HepG2 (cell line): ENCODE results near the gene COA3. TPM values are rescaled to one million over a fixed set of nuclear protein-coding genes. Genes with fewer than 3 reads are reported as not detected.
A peak's percentile ranks its signal among the peaks of the same experiment; 100 is the strongest.

Experiments used
- ARNT ChIP-seq: fragments of 450-650 bp; IDR thresholded peaks from 2 replicates; pipeline ENCODE4 v1.6.1; 2017
- ATM ChIP-seq: fragments of 450-650 bp; IDR thresholded peaks from 2 replicates; pipeline ENCODE4 v1.7.1; 2017; ENCODE audit warnings: mild to moderate bottlenecking, borderline replicate concordance
- CAMTA2 ChIP-seq: sonication (generic); formaldehyde crosslinking; IDR thresholded peaks from 2 replicates; pipeline ENCODE4 v1.4.0; 2020; ENCODE audit warnings: mild to moderate bottlenecking, missing genetic modification reagents, borderline replicate concordance
- HNRNPH1 ChIP-seq: fragments of 200-400 bp; formaldehyde crosslinking; optimal IDR thresholded peaks from 2 replicates; pipeline ENCODE3; 2017; ENCODE audit warnings: mild to moderate bottlenecking, low read depth, low read length
- MEIS1 ChIP-seq: sonication (generic); formaldehyde crosslinking; IDR thresholded peaks from 2 replicates; pipeline ENCODE4 v1.9.0; 2021; ENCODE audit warnings: mild to moderate bottlenecking, missing genetic modification reagents, moderate library complexity, borderline replicate concordance
- NR3C1 ChIP-seq: sonication (generic); formaldehyde crosslinking; IDR thresholded peaks from 2 replicates; pipeline ENCODE4 v1.4.0; 2020; ENCODE audit warnings: missing genetic modification reagents
- SAP130 ChIP-seq: IDR thresholded peaks from 2 replicates; pipeline ENCODE4 v1.6.1; 2016; ENCODE audit warnings: low read depth
- SKIL ChIP-seq: sonication (generic); formaldehyde crosslinking; IDR thresholded peaks from 2 replicates; pipeline ENCODE4 v1.8.0; 2022; ENCODE audit warnings: missing genetic modification reagents, mild to moderate bottlenecking, moderate library complexity, borderline replicate concordance
- TCF12 ChIP-seq, 2 experiments: fragments of 450-650 bp in 1 of 2; sonication (generic) in 1 of 2; formaldehyde crosslinking in 1 of 2; IDR thresholded peaks; 2 replicates each; pipeline versions ENCODE4 v1.6.1 to v1.8.0; 2017 to 2022; ENCODE audit warnings: antibody characterized with exemption in 1 of 2, mild to moderate bottlenecking in 1 of 2, missing genetic modification reagents in 1 of 2, moderate library complexity in 1 of 2
- THYN1 ChIP-seq: sonication (generic); formaldehyde crosslinking; IDR thresholded peaks from 2 replicates; pipeline ENCODE4 v1.8.1; 2023; ENCODE audit warnings: low read depth, mild to moderate bottlenecking, moderate library complexity, missing genetic modification reagents, borderline replicate concordance
- ZFP1 ChIP-seq: IDR thresholded peaks from 2 replicates; pipeline ENCODE4 v1.6.1; 2016
- ZMAT5 ChIP-seq: sonication (generic); formaldehyde crosslinking; IDR thresholded peaks from 2 replicates; pipeline ENCODE4 v1.5.0; 2020; ENCODE audit warnings: mild to moderate bottlenecking, low read depth, missing genetic modification reagents, borderline replicate concordance
- ZNF543 ChIP-seq: sonication (generic); formaldehyde crosslinking; IDR thresholded peaks from 2 replicates; pipeline ENCODE4 v1.4.0; 2020; ENCODE audit warnings: mild to moderate bottlenecking, missing genetic modification reagents
- ZNF687 ChIP-seq: sonication (generic); formaldehyde crosslinking; IDR thresholded peaks from 2 replicates; pipeline ENCODE4 v1.5.1; 2020; ENCODE audit warnings: mild to moderate bottlenecking, missing genetic modification reagents, moderate library complexity
- polyA plus RNA-seq, 8 experiments: library from polyadenylated mRNA; depleted of rRNA in 3 of 8; stranded (reverse) in 7 of 8; unstranded in 1 of 8; fragments of >200 nt; fragmentation: Illumina TruSeq in 4 of 8; extraction: Trizol in 4 of 8; gene quantifications; 2 replicates each; pipeline versions ENCODE4 v1.2.1 to v1.2.3, GENCODE V29; 2011 to 2016; ENCODE audit warnings: low read depth in 4 of 8, missing spikeins in 1 of 8, mixed read lengths in 1 of 8; ENCODE audit not compliant: insufficient read depth in 1 of 8
- total RNA-seq, 5 experiments: library from RNA; depleted of rRNA; stranded (reverse); fragments of >200 nt; fragmentation: Illumina TruSeq; extraction: Trizol; gene quantifications; 2 replicates each; pipeline ENCODE4 v1.2.3, GENCODE V29; 2016; ENCODE audit warnings: low read depth in 1 of 5
- TF ChIP-seq, protein P1 (sequence below): IDR thresholded peaks from 2 replicates; pipeline ENCODE4 v1.6.1; 2016; ENCODE audit warnings: low read depth
- TF ChIP-seq, protein P2 (sequence below): sonication (generic); formaldehyde crosslinking; IDR thresholded peaks from 2 replicates; pipeline ENCODE4 v1.4.0; 2020; ENCODE audit warnings: missing genetic modification reagents, borderline replicate concordance

COA3 gene
- total and polyA plus RNA-seq, 2 of the 13 experiments (the other 11 are each of a cell fraction or from before 2014, with no cell fraction given) = 133 to 202 TPM

- TF ChIP-seq, protein P1, sequence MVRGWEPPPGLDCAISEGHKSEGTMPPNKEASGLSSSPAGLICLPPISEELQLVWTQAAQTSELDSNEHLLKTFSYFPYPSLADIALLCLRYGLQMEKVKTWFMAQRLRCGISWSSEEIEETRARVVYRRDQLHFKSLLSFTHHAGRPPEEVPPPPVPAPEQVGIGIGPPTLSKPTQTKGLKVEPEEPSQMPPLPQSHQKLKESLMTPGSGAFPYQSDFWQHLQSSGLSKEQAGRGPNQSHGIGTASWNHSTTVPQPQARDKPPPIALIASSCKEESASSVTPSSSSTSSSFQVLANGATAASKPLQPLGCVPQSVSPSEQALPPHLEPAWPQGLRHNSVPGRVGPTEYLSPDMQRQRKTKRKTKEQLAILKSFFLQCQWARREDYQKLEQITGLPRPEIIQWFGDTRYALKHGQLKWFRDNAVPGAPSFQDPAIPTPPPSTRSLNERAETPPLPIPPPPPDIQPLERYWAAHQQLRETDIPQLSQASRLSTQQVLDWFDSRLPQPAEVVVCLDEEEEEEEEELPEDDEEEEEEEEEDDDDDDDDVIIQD (CRISPR knock-in tag) = no peak; the same call in 1 of the 2 replicates
- TF ChIP-seq TCF12 (IDR thresholded peaks at IDR 0.05) (no peak), TCF12 (CRISPR knock-in tag; IDR thresholded peaks at IDR 0.05) (no peak), NR3C1 (CRISPR knock-in tag) (peak; percentile 75; the same call in 1 of the 2 replicates), CAMTA2 (CRISPR knock-in tag) (peak; percentile 91; the same call in 1 of the 2 replicates), ZFP1 (peak; percentile 25), HNRNPH1 (peak; percentile 59), MEIS1 (peak; percentile 85; the same call in 1 of the 2 replicates), ARNT (no peak), ATM (no peak), ZNF687 (CRISPR knock-in tag) (peak; percentile 100), SKIL (CRISPR knock-in tag) (peak; percentile 67; the same call in 1 of the 2 replicates), ZMAT5 (no peak), THYN1 (peak; percentile 32; the same call in 1 of the 2 replicates), ZNF543 (CRISPR knock-in tag) (peak; percentile 95; the same call in 1 of the 2 replicates), SAP130 (CRISPR knock-in tag) (peak; percentile 99)
- TF ChIP-seq, protein P2, sequence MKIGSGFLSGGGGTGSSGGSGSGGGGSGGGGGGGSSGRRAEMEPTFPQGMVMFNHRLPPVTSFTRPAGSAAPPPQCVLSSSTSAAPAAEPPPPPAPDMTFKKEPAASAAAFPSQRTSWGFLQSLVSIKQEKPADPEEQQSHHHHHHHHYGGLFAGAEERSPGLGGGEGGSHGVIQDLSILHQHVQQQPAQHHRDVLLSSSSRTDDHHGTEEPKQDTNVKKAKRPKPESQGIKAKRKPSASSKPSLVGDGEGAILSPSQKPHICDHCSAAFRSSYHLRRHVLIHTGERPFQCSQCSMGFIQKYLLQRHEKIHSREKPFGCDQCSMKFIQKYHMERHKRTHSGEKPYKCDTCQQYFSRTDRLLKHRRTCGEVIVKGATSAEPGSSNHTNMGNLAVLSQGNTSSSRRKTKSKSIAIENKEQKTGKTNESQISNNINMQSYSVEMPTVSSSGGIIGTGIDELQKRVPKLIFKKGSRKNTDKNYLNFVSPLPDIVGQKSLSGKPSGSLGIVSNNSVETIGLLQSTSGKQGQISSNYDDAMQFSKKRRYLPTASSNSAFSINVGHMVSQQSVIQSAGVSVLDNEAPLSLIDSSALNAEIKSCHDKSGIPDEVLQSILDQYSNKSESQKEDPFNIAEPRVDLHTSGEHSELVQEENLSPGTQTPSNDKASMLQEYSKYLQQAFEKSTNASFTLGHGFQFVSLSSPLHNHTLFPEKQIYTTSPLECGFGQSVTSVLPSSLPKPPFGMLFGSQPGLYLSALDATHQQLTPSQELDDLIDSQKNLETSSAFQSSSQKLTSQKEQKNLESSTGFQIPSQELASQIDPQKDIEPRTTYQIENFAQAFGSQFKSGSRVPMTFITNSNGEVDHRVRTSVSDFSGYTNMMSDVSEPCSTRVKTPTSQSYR (CRISPR knock-in tag) = 0 out of 2 replicates have a peak, but pooled peaks have one; percentile 29
Measured at GRCh38 chr17:42832934-42833766, 34.6 kb upstream of the COA3 start, which contains the start of gene PSME3 (continued).
